AG09309 (cell line): Measurements from ENCODE around the gene SLC2A5.
"Not testable (repeated sequence)": the region's sequence is repeated elsewhere in the genome, so short reads cannot be mapped to it uniquely, and the experiment has no call there.

Source experiments
- DNase-seq: peaks from one replicate; pipeline ENCODE4 v3.0.0-alpha.2; 2010; ENCODE audit warnings: low read depth
- H3K4me3 ChIP-seq: 2 replicates; pipeline ENCODE4 v1.5.1; 2011; ENCODE audit warnings: mild to moderate bottlenecking, low read depth, low read length, moderate library complexity; ENCODE audit not compliant: control insufficient read depth
- CTCF ChIP-seq: IDR thresholded peaks from 2 replicates; pipeline ENCODE4 v1.5.1; 2011; ENCODE audit warnings: mild to moderate bottlenecking, low read depth, low read length, inconsistent platforms; ENCODE audit not compliant: insufficient read depth, control insufficient read depth; ENCODE audit errors: missing control alignments

The SLC2A5 gene

GRCh38 chr1:9009438-9010370 is 59.7 kb downstream of the SLC2A5 start:
- H3K4me3 ChIP-seq: no peak overlapping the region
- TF ChIP-seq CTCF: peak; percentile 67
- no peak for DNase-seq

GRCh38 chr1:9008236-9008635 is 61.2 kb downstream of the SLC2A5 start:
- no peak for TF ChIP-seq CTCF
- DNase-seq: no peak
- H3K4me3 ChIP-seq: no peak overlapping the region

GRCh38 chr1:9006956-9007615 is 62.3 kb downstream of the SLC2A5 start:
- H3K4me3 ChIP-seq: no peak overlapping the region
- DNase-seq: no peak
- TF ChIP-seq CTCF: no peak

GRCh38 chr1:9005395-9005708 is 64.1 kb downstream of the SLC2A5 start:
- no peak for TF ChIP-seq CTCF
- no peak for DNase-seq
- H3K4me3 ChIP-seq: no peak overlapping the region

GRCh38 chr1:9004700-9005394 is 64.6 kb downstream of the SLC2A5 start:
- H3K4me3 ChIP-seq: no peak overlapping the region
- TF ChIP-seq CTCF: peak; percentile 92
- peak; percentile 35 for DNase-seq

- TF ChIP-seq CTCF: no peak
- no peak for DNase-seq
- H3K4me3 ChIP-seq: no peak overlapping the region
Observed at GRCh38 chr1:9004031-9004699, 65.3 kb downstream of the SLC2A5 start.

- H3K4me3 ChIP-seq, DNase-seq: not testable (repeated sequence)
Observed at GRCh38 chr1:9002215-9002560, 67.2 kb downstream of the SLC2A5 start.

- not testable (repeated sequence) for DNase-seq, H3K4me3 ChIP-seq
Observed at GRCh38 chr1:9001534-9002214, 67.8 kb downstream of the SLC2A5 start.
